ENCODE measurements around the gene VAX1. TPM values are rescaled to one million over a fixed set of nuclear protein-coding genes. Genes with fewer than 3 reads are reported as not detected.

VAX1 gene
- total and polyA plus RNA-seq, 2 donors (not counting 1 experiment from before 2014, with no cell fraction given): not detected

- TF ChIP-seq EZH2 (IDR thresholded peaks at IDR 0.05; ENCODE audit: low read length, missing control alignments) (no peak), CTCF (conservative IDR thresholded peaks at IDR 0.05 in 1 of 2, IDR thresholded peaks at IDR 0.05 in 1 of 2; ENCODE audit: low read depth in 1 of 2, low read length in 2 of 2) (no peak)
- H3K79me2 ChIP-seq (ENCODE audit: control insufficient read depth, insufficient read depth, low read length): no peaks in the 10 kb centered on the region
- H3K4me2 ChIP-seq (ENCODE audit: extremely low read depth, insufficient read depth, low read length): no peak overlapping the region
- no peak overlapping the region for H2AFZ ChIP-seq (ENCODE audit: low read length)
- H3K27me3 ChIP-seq (ENCODE audit: control insufficient read depth, insufficient read depth, low read length): peaks cover 9% of the 10 kb centered on the region
- no peak overlapping the region for H3K27ac ChIP-seq (ENCODE audit: insufficient read depth, low read length)
- H4K20me1 ChIP-seq (ENCODE audit: control insufficient read depth, extremely low read depth, insufficient read depth, low read length): no peaks in the 10 kb centered on the region
- no peaks in the 10 kb centered on the region for H3K9me3 ChIP-seq (ENCODE audit: control insufficient read depth, insufficient read depth, low read depth, low read length)
- DNase-seq (ENCODE audit: low read depth in 2 of 2): no peak
- no peaks in the 10 kb centered on the region for H3K4me1 ChIP-seq (ENCODE audit: control insufficient read depth, extremely low read depth, insufficient read depth, low read length)
- no peak overlapping the region for H3K9ac ChIP-seq (ENCODE audit: insufficient read depth, low read length)
- H3K36me3 ChIP-seq (ENCODE audit: control insufficient read depth, insufficient read depth, low read length): no peaks in the 10 kb centered on the region
- H3K4me3 ChIP-seq (replicated peaks in 1 of 4; ENCODE audit: control extremely low read depth in 1 of 4, insufficient read depth in 1 of 4, low read depth in 3 of 4, low read length in 4 of 4): no peak overlapping the region
These were observed 12.0 kb downstream of the VAX1 start for GRCh38 chr10:117126034-117126433.

- Histone ChIP-seq H2AFZ (ENCODE audit: low read length) (no peak overlapping the region), H3K4me2 (ENCODE audit: extremely low read depth, insufficient read depth, low read length) (no peak overlapping the region), H4K20me1 (ENCODE audit: control insufficient read depth, extremely low read depth, insufficient read depth, low read length) (no peaks in the 10 kb centered on the region), H3K27ac (ENCODE audit: insufficient read depth, low read length) (no peak overlapping the region), H3K4me3 (replicated peaks in 1 of 4; ENCODE audit: control extremely low read depth in 1 of 4, insufficient read depth in 1 of 4, low read depth in 3 of 4, low read length in 4 of 4) (no peak overlapping the region), H3K4me1 (ENCODE audit: control insufficient read depth, extremely low read depth, insufficient read depth, low read length) (no peaks in the 10 kb centered on the region), H3K9ac (ENCODE audit: insufficient read depth, low read length) (no peak overlapping the region), H3K27me3 (ENCODE audit: control insufficient read depth, insufficient read depth, low read length) (no peaks in the 10 kb centered on the region), H3K36me3 (ENCODE audit: control insufficient read depth, insufficient read depth, low read length) (no peaks in the 10 kb centered on the region), H3K9me3 (ENCODE audit: control insufficient read depth, insufficient read depth, low read depth, low read length) (no peaks in the 10 kb centered on the region), H3K79me2 (ENCODE audit: control insufficient read depth, insufficient read depth, low read length) (no peaks in the 10 kb centered on the region)
- no peak for DNase-seq (ENCODE audit: low read depth in 2 of 2)
- no peak for TF ChIP-seq CTCF (conservative IDR thresholded peaks at IDR 0.05 in 1 of 2, IDR thresholded peaks at IDR 0.05 in 1 of 2; ENCODE audit: low read depth in 1 of 2, low read length in 2 of 2)
These were observed 25.9 kb downstream of the VAX1 start for GRCh38 chr10:117112220-117112619.

GRCh38 chr10:117107238-117107637, 30.8 kb downstream of the VAX1 start:
- Histone ChIP-seq H3K9ac (ENCODE audit: insufficient read depth, low read length) (no peak overlapping the region), H3K36me3 (ENCODE audit: control insufficient read depth, insufficient read depth, low read length) (no peaks in the 10 kb centered on the region), H4K20me1 (ENCODE audit: control insufficient read depth, extremely low read depth, insufficient read depth, low read length) (no peaks in the 10 kb centered on the region), H3K27ac (ENCODE audit: insufficient read depth, low read length) (no peak overlapping the region), H3K4me3 (replicated peaks in 1 of 4; ENCODE audit: control extremely low read depth in 1 of 4, insufficient read depth in 1 of 4, low read depth in 3 of 4, low read length in 4 of 4) (no peak overlapping the region), H3K27me3 (ENCODE audit: control insufficient read depth, insufficient read depth, low read length) (no peaks in the 10 kb centered on the region), H2AFZ (ENCODE audit: low read length) (no peak overlapping the region), H3K79me2 (ENCODE audit: control insufficient read depth, insufficient read depth, low read length) (no peaks in the 10 kb centered on the region), H3K9me3 (ENCODE audit: control insufficient read depth, insufficient read depth, low read depth, low read length) (no peaks in the 10 kb centered on the region), H3K4me2 (ENCODE audit: extremely low read depth, insufficient read depth, low read length) (no peak overlapping the region), H3K4me1 (ENCODE audit: control insufficient read depth, extremely low read depth, insufficient read depth, low read length) (no peaks in the 10 kb centered on the region)
- TF ChIP-seq CTCF (conservative IDR thresholded peaks at IDR 0.05 in 1 of 2, IDR thresholded peaks at IDR 0.05 in 1 of 2; ENCODE audit: low read depth in 1 of 2, low read length in 2 of 2) (no peak), EZH2 (IDR thresholded peaks at IDR 0.05; ENCODE audit: low read length, missing control alignments) (no peak)
- no peak for DNase-seq (ENCODE audit: low read depth in 2 of 2)

All from fibroblast of lung (primary cell).